ENCODE results near the gene GGT6.
"Not testable (repeated sequence)": the region's sequence is repeated elsewhere in the genome, so short reads cannot be mapped to it uniquely, and the experiment has no call there.

GGT6 gene

DNA sequence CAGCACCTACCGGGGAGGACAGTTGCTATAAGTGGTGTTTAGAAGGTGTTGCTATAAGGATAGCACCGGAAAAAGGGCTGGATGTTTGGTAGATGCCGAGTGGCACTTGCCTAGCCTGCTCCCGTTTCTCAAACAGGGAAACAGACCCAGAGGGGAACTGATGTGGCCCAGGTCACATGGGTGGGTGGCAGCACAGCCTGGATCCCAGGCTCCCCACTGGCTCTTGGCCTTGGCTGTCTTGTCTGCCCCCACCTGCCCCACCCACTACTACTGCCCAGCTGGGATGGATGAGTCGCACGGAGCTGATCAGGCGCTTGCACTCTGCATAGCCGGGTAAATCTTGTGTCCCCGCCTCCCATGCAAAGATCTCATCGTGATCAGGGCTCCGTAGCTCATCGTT lies 31.2 kb upstream of the GGT6 start:
- DNase-seq (ENCODE audit: low read depth in 2 of 2): no peak

DNA sequence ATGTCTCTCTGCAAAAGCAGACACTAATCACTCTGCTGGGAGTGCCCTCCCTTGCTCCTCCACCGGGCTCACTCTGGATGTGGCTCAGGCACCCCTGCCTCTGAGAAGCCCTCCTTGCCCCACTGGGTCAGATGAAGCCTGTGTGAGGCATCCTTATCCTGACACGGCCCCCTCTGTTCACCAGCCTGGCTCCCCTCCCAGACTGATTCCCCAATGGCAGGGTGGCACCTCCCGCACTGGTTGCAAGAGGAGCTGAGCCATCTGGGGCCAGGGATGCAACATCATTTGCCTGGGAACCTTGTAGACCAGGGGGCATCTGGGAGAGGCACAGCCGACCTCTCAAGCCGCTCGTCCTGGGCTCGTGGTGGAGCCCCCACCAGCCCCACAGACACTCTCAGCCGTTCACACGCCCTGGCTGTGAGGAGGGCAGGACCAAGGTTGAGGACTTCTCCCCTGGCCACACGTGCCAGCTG lies 30.6 kb upstream of the GGT6 start:
- no peak for DNase-seq (ENCODE audit: low read depth in 2 of 2)

GRCh38 chr17:4590042-4590441 lies 29.7 kb upstream of the GGT6 start:
- not testable (repeated sequence) for DNase-seq (ENCODE audit: low read depth in 2 of 2)

DNA sequence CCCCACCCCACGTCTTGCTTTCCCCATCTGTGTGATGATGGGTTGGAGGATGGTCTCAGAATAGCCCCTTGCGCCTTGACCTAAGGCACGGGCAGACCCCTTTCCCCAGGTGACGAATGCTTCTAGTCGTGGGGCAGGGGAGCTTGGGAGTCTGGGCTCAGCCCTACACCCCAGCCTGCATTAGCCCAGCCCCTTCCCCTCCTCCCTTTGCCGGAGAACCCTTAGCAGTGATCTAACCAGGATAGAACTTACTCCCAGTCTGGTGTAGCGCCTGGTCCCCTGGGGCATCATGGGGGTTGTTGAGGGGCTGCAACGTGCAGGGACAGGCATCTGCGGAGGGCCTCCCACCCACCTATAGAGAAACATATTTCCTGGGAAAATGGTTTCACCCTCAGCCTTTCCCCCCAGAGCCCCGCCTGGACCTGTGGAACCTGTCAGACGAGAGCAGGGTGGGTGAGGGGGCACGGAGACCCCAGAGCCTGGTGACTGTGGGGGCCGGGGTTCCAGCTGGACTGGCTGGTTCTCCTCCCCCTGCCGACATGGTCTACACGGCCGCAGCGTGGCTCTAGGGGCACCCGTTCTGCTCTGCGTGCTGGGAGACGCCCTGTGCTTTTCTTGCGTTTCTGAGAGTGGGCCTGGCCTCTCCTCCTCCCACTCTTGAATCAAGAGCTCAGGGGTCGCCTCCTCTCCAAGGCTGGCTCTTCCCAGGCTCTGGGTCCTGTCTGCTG lies 28.7 kb upstream of the GGT6 start:
- DNase-seq (ENCODE audit: low read depth in 2 of 2): no peak

DNA sequence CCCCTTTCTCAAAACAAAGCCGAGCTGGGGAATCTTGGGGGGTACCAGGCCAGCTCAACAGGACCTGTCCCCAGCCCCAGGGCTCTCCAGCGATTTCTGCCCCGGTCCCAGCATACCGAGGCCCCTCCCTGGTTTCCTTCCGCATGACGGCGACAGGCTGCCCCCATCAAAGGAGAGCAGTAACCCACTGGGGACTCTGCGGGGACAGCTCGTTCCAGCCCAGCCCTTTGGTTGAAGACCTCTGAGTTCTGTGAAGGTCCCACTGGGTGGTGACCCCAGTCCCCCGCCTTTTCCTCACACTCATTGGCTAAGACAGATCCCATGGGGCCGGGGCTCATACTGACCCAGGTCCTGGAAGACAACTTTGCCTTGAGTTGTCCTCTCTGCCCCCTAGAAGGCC lies 28.0 kb upstream of the GGT6 start:
- DNase-seq (ENCODE audit: low read depth in 2 of 2): no peak

DNA sequence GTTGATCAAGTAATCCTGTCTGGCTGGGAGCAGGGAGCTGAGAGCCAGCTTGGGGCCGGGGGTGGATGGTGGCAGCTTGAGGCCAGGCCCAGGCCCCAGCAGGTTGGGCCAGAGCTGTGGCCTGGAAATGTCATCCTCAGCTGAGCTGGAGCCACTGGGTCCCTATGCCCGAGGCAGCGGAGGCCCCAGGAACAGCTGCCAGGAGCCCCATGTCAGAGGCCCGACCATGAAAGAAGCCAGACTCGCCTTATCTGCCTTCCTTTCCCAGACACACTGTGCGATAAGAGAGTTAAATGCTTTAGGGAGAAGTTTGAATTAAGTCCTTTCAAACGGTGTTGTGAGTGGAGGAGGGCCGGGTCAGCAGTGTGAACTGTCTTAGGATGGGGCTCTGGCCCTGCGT lies 27.4 kb upstream of the GGT6 start:
- DNase-seq (ENCODE audit: low read depth in 2 of 2): no peak

DNA sequence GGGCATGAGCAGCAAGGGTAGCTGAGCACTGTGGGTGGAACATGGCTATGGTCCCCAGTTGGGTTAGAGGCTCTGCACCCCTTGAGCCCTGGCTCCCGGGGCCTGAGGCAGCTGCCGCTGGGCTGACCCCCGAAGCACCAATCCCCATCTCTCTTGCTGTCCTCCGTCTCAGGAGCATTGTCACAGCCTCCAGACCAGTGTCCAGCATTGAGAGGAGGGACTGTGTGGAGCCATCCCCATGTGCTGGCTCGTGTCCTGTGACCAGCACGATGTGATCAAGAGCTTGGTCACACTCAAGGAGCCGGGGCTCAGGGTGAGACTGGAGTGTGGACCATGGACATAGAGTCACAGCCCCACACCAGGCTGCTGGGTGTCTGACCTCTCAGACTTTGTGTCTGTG lies 26.8 kb upstream of the GGT6 start:
- DNase-seq (ENCODE audit: low read depth in 2 of 2): no peak

DNA sequence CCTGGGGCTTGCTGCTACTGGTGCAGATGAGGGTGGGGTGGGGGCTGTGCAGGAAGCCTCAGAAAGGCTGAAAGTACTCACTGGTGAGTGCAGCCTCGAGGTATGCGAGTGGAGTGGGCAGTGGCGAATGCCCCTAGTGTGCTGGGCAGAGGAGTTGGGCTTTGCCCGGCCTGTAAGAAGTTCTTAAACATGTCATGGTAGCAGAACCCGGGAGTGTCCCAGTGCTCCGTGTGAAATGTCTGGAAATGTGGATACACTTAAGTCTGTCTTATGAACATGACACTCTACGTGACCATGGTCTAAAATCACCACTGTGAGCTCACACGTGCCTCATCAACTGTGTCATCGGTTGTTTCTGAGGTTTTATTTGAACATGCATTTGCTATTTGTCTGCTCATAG lies 25.7 kb upstream of the GGT6 start:
- no peak for DNase-seq (ENCODE audit: low read depth in 2 of 2)

GRCh38 chr17:4585638-4585994 lies 25.2 kb upstream of the GGT6 start:
- no peak for DNase-seq (ENCODE audit: low read depth in 2 of 2)

DNA sequence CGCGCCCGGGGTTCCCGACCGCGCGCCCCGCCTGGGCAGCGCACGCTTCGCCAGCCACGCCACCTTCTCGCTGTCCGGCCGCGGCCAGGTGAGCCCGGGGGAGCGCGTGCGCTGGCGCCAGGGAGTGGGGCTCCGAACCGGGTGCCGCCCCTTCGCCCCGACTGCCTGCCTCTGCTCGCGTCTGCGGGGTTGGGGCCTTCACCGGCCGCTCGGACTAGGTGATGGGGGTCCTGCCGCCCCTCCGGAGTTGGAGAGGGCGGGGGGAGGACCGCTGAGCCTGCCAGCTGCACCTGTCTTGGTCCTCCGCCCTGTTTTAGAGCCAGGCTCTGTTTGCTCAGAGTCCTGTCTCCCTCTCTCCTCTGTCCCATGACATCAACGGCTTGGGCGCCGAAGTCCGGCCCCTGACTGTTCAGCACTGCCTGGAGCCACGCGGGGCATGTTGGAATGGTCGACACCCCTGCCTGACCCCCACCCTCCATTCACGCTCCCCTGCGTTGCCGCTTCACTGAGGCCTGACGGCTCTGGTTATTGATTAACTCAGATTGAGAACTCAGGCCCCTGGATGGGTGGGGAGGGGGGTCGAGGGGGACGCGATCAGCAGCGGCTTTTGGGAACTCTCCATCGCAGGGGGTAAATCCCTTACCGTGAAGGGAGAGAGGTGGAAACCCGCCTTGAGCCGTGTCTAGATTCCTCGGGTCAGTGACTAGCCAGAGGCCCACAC lies 24.7 kb upstream of the GGT6 start:
- DNase-seq (ENCODE audit: low read depth in 2 of 2): no peak

DNA sequence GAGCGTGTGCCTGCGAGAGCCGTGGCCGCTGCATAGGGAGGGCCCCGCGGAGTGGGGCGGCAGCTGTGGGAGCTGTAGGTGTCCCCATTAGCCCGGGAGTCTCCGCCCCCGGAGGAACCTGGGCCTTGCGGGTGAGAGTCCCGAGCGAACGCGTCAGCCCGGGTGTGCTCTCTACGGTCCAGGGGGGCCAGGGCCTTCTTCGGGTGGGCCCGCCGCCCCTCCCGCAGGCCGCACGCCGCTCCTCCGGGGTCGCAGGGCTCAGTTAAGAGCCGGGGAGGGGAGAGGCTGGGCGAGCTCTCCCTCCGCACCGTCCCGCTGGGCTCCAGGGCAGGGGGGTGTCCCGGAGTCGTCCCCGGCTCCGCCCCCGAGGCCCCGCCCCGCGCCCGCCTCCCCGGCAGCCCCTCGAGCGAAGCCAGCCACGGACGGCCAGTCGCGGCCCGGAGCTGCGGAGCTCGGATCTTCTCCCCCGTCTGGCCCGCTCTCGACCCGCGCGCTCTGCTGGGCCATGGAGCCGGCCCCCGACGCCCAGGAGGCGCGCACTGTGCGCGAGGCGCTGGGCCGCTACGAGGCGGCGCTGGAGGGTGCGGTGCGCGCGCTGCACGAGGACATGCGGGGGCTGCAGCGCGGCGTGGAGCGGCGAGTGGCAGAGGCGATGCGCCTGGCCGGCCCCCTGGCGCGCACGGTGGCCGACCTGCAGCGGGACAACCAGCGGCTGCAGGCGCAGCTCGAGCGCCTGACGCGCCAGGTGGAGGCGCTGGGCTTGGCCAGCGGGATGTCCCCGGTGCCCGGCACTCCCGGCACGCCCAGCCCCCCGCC lies 23.9 kb upstream of the GGT6 start, which contains the start of gene SMTNL2:
TSS of gene SMTNL2 (plus strand) at position 429 of the 816 bp plus-strand sequence. CDS start at position 506, 77 bp downstream.
- DNase-seq (ENCODE audit: low read depth in 2 of 2): no peak

DNA sequence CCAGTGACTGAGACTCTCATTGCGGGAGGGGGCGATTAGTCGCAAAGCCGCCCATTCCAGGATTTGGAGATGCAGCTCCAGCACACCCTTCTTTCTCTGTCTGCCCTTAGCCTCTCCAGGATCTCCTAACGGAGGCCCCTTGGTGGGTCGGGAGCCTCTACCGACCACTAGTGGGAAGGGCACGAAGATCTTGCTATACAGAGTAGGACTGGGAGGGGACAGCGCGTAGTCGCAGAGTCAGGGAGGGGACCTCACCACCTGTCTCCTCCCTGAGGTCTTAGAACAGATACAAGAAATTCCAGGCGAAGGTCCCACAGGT lies 23.4 kb upstream of the GGT6 start:
- no peak for DNase-seq (ENCODE audit: low read depth in 2 of 2)

DNA sequence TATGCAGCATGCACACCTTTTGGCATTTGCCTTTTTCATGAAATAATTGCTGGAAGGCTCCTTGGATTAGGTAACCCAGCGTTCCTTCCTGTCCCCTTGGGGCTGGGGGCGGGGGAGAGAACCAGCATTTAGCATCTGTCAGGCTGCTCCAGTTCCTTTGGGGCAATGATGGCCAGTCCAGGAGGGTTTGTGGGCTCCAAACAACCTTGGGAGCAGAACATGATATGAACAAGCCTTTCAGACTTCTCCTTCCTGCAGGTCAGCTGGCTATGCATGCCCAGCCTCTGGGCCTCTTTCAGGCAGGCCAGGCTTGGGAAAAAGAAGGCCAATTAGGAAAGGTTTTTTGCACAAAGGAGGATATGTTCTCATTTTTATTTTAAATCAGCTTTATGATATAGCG lies 22.8 kb upstream of the GGT6 start:
- DNase-seq (ENCODE audit: low read depth in 2 of 2): no peak

- no peak for DNase-seq (ENCODE audit: low read depth in 2 of 2)
Measured at GRCh38 chr17:4582691-4583090, 22.3 kb upstream of the GGT6 start.

GRCh38 chr17:4582101-4582501 lies 21.7 kb upstream of the GGT6 start:
- no peak for DNase-seq (ENCODE audit: low read depth in 2 of 2)

GRCh38 chr17:4580291-4580690 lies 19.9 kb upstream of the GGT6 start:
- DNase-seq (ENCODE audit: low read depth in 2 of 2): no peak

DNA sequence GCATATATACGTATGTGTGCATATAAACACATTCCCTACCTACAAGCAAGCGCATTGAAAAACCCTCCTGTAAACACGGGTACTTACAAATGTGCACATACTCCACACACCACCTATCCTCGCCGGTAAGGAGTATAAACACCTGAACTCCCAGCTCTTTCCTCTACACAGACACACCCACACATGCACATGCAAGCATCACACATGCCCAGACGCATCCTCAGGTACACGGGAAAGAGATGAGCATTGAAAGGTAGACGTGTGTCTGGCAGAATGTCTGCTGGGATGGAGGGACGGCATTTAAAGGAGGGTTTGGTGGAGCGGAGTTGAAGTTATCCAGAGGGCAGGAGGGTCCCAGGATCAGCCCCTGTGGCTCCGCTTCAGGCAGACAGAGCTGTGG lies 19.3 kb upstream of the GGT6 start:
- no peak for DNase-seq (ENCODE audit: low read depth in 2 of 2)

GRCh38 chr17:4578349-4578748 lies 18.0 kb upstream of the GGT6 start:
- DNase-seq (ENCODE audit: low read depth in 2 of 2): not testable (repeated sequence)

DNA sequence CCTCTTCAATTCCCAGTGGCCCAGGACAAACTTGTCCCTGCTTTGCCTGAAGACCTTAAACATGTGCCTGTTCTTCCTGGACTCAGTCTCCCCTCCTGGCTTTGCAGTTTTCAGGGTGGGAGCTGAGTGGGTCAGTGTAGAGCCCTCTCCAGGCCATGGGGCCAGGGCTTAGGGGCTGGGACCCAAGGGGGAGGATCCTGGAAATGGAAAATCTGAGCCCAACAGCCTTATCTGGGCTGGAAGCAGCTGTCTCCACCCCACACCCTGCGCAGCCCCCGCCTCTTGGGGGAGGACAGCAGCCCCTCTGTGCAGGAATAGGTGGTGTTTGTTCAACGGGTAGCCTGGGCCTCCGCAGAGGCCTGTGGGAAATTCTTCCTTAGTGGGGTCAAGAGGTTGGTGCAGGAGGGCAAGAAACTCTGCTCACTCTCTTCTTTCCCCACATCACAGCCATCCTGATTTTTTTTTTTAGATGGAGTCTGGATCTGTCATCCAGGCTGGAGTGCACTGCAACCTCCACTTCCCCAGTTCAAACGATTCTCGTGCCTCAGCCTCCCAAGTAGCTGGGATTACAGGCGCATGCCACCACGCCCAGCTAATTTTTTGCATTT lies 17.1 kb upstream of the GGT6 start:
- DNase-seq (ENCODE audit: low read depth in 2 of 2): no peak

- DNase-seq (ENCODE audit: low read depth in 2 of 2): no peak
Measured at GRCh38 chr17:4576729-4577322, 16.4 kb upstream of the GGT6 start.

DNA sequence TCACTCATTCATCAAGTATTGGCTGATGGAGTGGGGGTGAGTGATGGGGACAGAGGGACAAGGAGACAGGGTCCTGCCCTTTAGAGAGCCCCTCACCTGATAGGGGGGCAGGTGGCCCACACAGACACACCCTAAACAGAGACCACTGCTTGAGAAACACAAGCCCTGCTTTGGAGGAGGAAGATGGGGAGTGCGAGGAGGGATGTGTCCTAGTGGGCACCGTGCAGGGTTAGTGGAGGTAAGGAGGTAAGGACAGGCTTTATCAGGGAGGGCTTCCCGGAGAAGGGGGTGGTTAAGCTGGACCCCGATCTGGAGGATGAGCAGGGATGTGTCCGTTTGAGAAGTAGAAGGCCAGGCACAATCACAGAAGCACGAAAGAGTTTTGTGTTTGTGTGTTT lies 15.8 kb upstream of the GGT6 start:
- DNase-seq (ENCODE audit: low read depth in 2 of 2): no peak
